Subcutaneous adipose tissue (tissue), 4 donors: ENCODE data around the gene PCNX2. TPM values are rescaled to one million over a fixed set of nuclear protein-coding genes. Genes with fewer than 3 reads are reported as not detected.

Experiments used
- CTCF ChIP-seq: fragments of 450-650 bp; IDR thresholded peaks from one replicate; pipeline ENCODE4 v1.5.1; 2016; ENCODE audit warnings: low read depth, mild to moderate bottlenecking, control low read depth, antibody characterized with exemption, moderate library complexity
- total RNA-seq, 4 donors: library from RNA; depleted of rRNA; stranded (reverse); fragments of >200 nt; gene quantifications; one replicate each; pipeline ENCODE4 v1.1.0, GENCODE V29; 2016

PCNX2 gene
- total RNA-seq, 4 donors from 2014 or later = 13.0 to 33.1 (median 18.4) TPM

- no peak for TF ChIP-seq CTCF
These were observed 316.0 kb downstream of the PCNX2 start for GRCh38 chr1:232979558-232979957.

GRCh38 chr1:232978815-232979214 lies 316.7 kb downstream of the PCNX2 start:
- TF ChIP-seq CTCF = no peak

- no peak for TF ChIP-seq CTCF
These were observed 317.4 kb downstream of the PCNX2 start for GRCh38 chr1:232978091-232978634.

- no peak for TF ChIP-seq CTCF
These were observed 320.6 kb downstream of the PCNX2 start for GRCh38 chr1:232974971-232975370.

GRCh38 chr1:232973652-232974611 lies 321.6 kb downstream of the PCNX2 start:
- no peak for TF ChIP-seq CTCF

GRCh38 chr1:232970508-232970907 lies 325.0 kb downstream of the PCNX2 start:
- TF ChIP-seq CTCF = no peak

- TF ChIP-seq CTCF = no peak
These were observed 325.7 kb downstream of the PCNX2 start for GRCh38 chr1:232969799-232970198.
